Smooth muscle cell (in vitro differentiated cells): ENCODE data around the gene ZMYM2. TPM values are rescaled to one million over a fixed set of nuclear protein-coding genes. Genes with fewer than 3 reads are reported as not detected.

Experiments used
- DNase-seq: peaks from one replicate; lab custom pipeline; 2025; ENCODE audit not compliant: unreplicated experiment; lab: John Stamatoyannopoulos, UW
- H2AFZ ChIP-seq: fragments of 200-600 bp; sonication (generic); 2 replicates; pipeline ENCODE4 v1.6.0; 2016; ENCODE audit warnings: antibody characterized with exemption, low read depth, mild to moderate bottlenecking
- H3F3A ChIP-seq: fragments of 200-600 bp; sonication (generic); 2 replicates; pipeline ENCODE4 v1.6.0; 2017; ENCODE audit warnings: antibody characterized with exemption, low read depth
- H3K27ac ChIP-seq: fragments of 200-600 bp; sonication (generic); 2 replicates; pipeline ENCODE4 v1.5.1; 2016; ENCODE audit warnings: low read depth, mild to moderate bottlenecking
- H3K27me3 ChIP-seq: fragments of 200-600 bp; sonication (generic); 2 replicates; pipeline ENCODE4 v1.6.1; 2016; ENCODE audit warnings: low read depth, mild to moderate bottlenecking
- H3K36me3 ChIP-seq: fragments of 200-600 bp; sonication (generic); 2 replicates; pipeline ENCODE4 v1.5.1; 2016; ENCODE audit warnings: low read depth
- H3K4me1 ChIP-seq: fragments of 200-600 bp; sonication (generic); 2 replicates; pipeline ENCODE4 v1.5.1; 2016; ENCODE audit warnings: low read depth
- H3K4me2 ChIP-seq: fragments of 200-600 bp; sonication (generic); 2 replicates; pipeline ENCODE4 v1.6.0; 2016; ENCODE audit warnings: mild to moderate bottlenecking
- H3K4me3 ChIP-seq: fragments of 200-600 bp; sonication (generic); 2 replicates; pipeline ENCODE4 v1.5.1; 2016; ENCODE audit warnings: mild to moderate bottlenecking
- H3K79me2 ChIP-seq: fragments of 200-600 bp; sonication (generic); 2 replicates; pipeline ENCODE4 v1.6.0; 2016; ENCODE audit warnings: low read depth, mild to moderate bottlenecking
- H3K9ac ChIP-seq: fragments of 200-600 bp; sonication (generic); 2 replicates; pipeline ENCODE4 v1.6.0; 2016; ENCODE audit warnings: low read depth
- H3K9me3 ChIP-seq: fragments of 200-600 bp; sonication (generic); replicated peaks from 2 replicates; pipeline ENCODE4 v1.5.1; 2016; ENCODE audit warnings: low read depth
- H4K20me1 ChIP-seq: fragments of 200-600 bp; sonication (generic); 2 replicates; pipeline ENCODE4 v1.6.0; 2016; ENCODE audit warnings: low read depth
- CTCF ChIP-seq: fragments of 200-600 bp; sonication (generic); IDR thresholded peaks from 2 replicates; pipeline ENCODE4 v1.5.1; 2017; ENCODE audit warnings: borderline replicate concordance, mild to moderate bottlenecking, antibody characterized with exemption; ENCODE audit not compliant: insufficient read depth, poor library complexity, severe bottlenecking
- WGBS: methylation state at CpG from one replicate; pipeline ENCODE4 v1.1.7; 2016; ENCODE audit warnings: low lambda C conversion rate; 5-methylcytosine and 5-hydroxymethylcytosine counted together
- polyA plus RNA-seq: library from polyadenylated mRNA; unstranded; fragments of >200 nt; fragmentation: Nextera tagmentation; extraction: Ambion mirVana; gene quantifications from 2 replicates; pipeline ENCODE4 v1.2.1, GENCODE V29; 2016
- total RNA-seq: library from RNA; depleted of rRNA; stranded (reverse); fragments of >200 nt; gene quantifications from 2 replicates; pipeline ENCODE4 v1.2.3, GENCODE V29; 2014

Gene ZMYM2
- total and polyA plus RNA-seq, 2 experiments from 2014 or later: 29.9 to 107 TPM

GRCh38 chr13:20130652-20131051 is 172.1 kb downstream of the ZMYM2 start:
- no peaks in the 10 kb centered on the region for H3K79me2 ChIP-seq
- H3K9me3 ChIP-seq: no peaks in the 10 kb centered on the region
- no peaks in the 10 kb centered on the region for H3K36me3 ChIP-seq
- H3K27ac ChIP-seq: no peak overlapping the region
- H4K20me1 ChIP-seq: no peaks in the 10 kb centered on the region
- no peak overlapping the region for H3K4me2 ChIP-seq
- peaks cover 18% of the 10 kb centered on the region for H3K27me3 ChIP-seq
- 97% methylated on average over 2 of the region's 2 CpGs for WGBS
- no peak for DNase-seq
- no peak overlapping the region for H3K4me3 ChIP-seq
- H3K9ac ChIP-seq: no peak overlapping the region
- H3F3A ChIP-seq: peaks cover 5% of the 10 kb centered on the region
- H2AFZ ChIP-seq: no peak overlapping the region
- peaks cover 6% of the 10 kb centered on the region for H3K4me1 ChIP-seq
- TF ChIP-seq CTCF: no peak

GRCh38 chr13:20131057-20131832 is 172.7 kb downstream of the ZMYM2 start:
- no peak for DNase-seq
- no peaks in the 10 kb centered on the region for H3K36me3 ChIP-seq
- H3K27ac ChIP-seq: no peak overlapping the region
- H4K20me1 ChIP-seq: no peaks in the 10 kb centered on the region
- TF ChIP-seq CTCF: no peak
- no peak overlapping the region for H3K4me2 ChIP-seq
- no peaks in the 10 kb centered on the region for H3K9me3 ChIP-seq
- 80% methylated on average over 11 of the region's 11 CpGs for WGBS
- peaks cover 18% of the 10 kb centered on the region for H3K27me3 ChIP-seq
- H3F3A ChIP-seq: peaks cover 5% of the 10 kb centered on the region
- no peaks in the 10 kb centered on the region for H3K79me2 ChIP-seq
- no peak overlapping the region for H2AFZ ChIP-seq
- H3K4me3 ChIP-seq: no peak overlapping the region
- peaks cover 6% of the 10 kb centered on the region for H3K4me1 ChIP-seq
- no peak overlapping the region for H3K9ac ChIP-seq

GRCh38 chr13:20132052-20132634 is 173.6 kb downstream of the ZMYM2 start:
- no peaks in the 10 kb centered on the region for H3K9me3 ChIP-seq
- H3F3A ChIP-seq: no peaks in the 10 kb centered on the region
- H3K4me3 ChIP-seq: no peak overlapping the region
- no peak overlapping the region for H3K9ac ChIP-seq
- H3K79me2 ChIP-seq: no peaks in the 10 kb centered on the region
- no peaks in the 10 kb centered on the region for H3K36me3 ChIP-seq
- no peak for DNase-seq
- WGBS: 92% methylated on average over 10 of the region's 10 CpGs
- no peak overlapping the region for H3K4me2 ChIP-seq
- H4K20me1 ChIP-seq: no peaks in the 10 kb centered on the region
- no peak for TF ChIP-seq CTCF
- H3K27ac ChIP-seq: no peak overlapping the region
- H3K27me3 ChIP-seq: peaks cover 27% of the 10 kb centered on the region
- no peak overlapping the region for H2AFZ ChIP-seq
- H3K4me1 ChIP-seq: peaks cover 10% of the 10 kb centered on the region

GRCh38 chr13:20134732-20135131 is 176.2 kb downstream of the ZMYM2 start:
- H3K79me2 ChIP-seq: no peaks in the 10 kb centered on the region
- no peak overlapping the region for H3K27ac ChIP-seq
- no peak for TF ChIP-seq CTCF
- no peaks in the 10 kb centered on the region for H4K20me1 ChIP-seq
- H3K27me3 ChIP-seq: peaks cover 45% of the 10 kb centered on the region
- peaks cover 4% of the 10 kb centered on the region for H3K4me1 ChIP-seq
- no peaks in the 10 kb centered on the region for H3K36me3 ChIP-seq
- 87% methylated on average over 8 of the region's 8 CpGs for WGBS
- DNase-seq: no peak
- H3K4me3 ChIP-seq: no peak overlapping the region
- H2AFZ ChIP-seq: no peak overlapping the region
- H3F3A ChIP-seq: no peaks in the 10 kb centered on the region
- no peak overlapping the region for H3K9ac ChIP-seq
- H3K4me2 ChIP-seq: no peak overlapping the region
- H3K9me3 ChIP-seq: no peaks in the 10 kb centered on the region
